ENCODE data around the gene FGF5. TPM values are rescaled to one million over a fixed set of nuclear protein-coding genes. Genes with fewer than 3 reads are reported as not detected.
A peak's percentile ranks its signal among the peaks of the same experiment; 100 is the strongest.

The FGF5 gene, protein sequence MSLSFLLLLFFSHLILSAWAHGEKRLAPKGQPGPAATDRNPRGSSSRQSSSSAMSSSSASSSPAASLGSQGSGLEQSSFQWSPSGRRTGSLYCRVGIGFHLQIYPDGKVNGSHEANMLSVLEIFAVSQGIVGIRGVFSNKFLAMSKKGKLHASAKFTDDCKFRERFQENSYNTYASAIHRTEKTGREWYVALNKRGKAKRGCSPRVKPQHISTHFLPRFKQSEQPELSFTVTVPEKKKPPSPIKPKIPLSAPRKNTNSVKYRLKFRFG
- total RNA-seq (under 1 TPM in 1 of 2 donors, not detected in 1; 0.15 TPM), polyA plus RNA-seq (not detected)
- long read RNA-seq, donor 1 = 0 reads
- long read RNA-seq, donor 2 = 0 reads

DNA sequence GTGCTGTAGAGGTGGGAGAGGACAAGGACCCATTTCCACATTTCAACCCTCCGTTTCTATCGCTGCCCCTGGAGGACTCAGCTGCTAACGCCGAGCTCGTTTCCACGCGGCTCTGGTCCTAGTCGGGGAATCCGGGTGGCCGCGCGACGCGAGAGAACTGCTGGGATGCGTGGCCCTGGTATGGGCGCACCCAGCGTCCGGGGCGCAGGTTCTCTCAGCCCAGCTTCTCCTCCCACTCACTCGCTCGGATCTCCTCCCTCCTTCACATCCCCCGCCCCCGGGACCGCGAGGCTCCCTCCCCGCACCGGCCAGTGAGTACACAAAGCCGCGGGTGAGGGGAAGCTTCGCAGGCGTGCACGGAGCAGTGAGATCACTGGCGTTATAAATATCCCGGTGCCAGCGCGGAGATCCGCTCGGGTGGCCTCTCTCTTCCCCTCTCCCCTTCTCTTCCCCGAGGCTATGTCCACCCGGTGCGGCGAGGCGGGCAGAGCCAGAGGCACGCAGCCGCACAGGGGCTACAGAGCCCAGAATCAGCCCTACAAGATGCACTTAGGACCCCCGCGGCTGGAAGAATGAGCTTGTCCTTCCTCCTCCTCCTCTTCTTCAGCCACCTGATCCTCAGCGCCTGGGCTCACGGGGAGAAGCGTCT lies at the start of gene FGF5:
Gene FGF5, plus strand, starts transcription at position 412 of the 649 bp plus-strand sequence. Its CDS starts 161 bp downstream, at position 573.
- peak; percentile 68 for ATAC-seq (ENCODE audit: low FRiP score)
- H3K4me1 ChIP-seq (ENCODE audit: control insufficient read depth in 1 of 2, insufficient read depth in 2 of 2, low read length in 2 of 2) = no peaks in the 10 kb centered on the region
- H3K9me3 ChIP-seq (ENCODE audit: control insufficient read depth, low read length) = peaks cover 2% of the 10 kb centered on the region
- peak within 1 kb of the TSS; percentile 12 to 59 for H3K4me3 ChIP-seq (ENCODE audit: low read length in 2 of 2)
- peak; percentile 55 to 82 for DNase-seq
- 0 to 1% methylated on average over 46 to 50 of the region's 50 CpGs for WGBS, 2 donors
- intact Hi-C loops (cut with DNase I) = no loop called here
- H3K36me3 ChIP-seq (ENCODE audit: control insufficient read depth in 1 of 2, insufficient read depth in 2 of 2, low read length in 1 of 2) = no peaks in the 10 kb centered on the region
- H3K27me3 ChIP-seq (ENCODE audit: control insufficient read depth in 1 of 2, insufficient read depth in 2 of 2, low read length in 1 of 2) = peaks cover 0 to 7% of the 10 kb centered on the region in 2 donors
- no peak within 1 kb of the TSS for H3K27ac ChIP-seq (ENCODE audit: low read depth in 1 of 2, low read length in 2 of 2)

DNA sequence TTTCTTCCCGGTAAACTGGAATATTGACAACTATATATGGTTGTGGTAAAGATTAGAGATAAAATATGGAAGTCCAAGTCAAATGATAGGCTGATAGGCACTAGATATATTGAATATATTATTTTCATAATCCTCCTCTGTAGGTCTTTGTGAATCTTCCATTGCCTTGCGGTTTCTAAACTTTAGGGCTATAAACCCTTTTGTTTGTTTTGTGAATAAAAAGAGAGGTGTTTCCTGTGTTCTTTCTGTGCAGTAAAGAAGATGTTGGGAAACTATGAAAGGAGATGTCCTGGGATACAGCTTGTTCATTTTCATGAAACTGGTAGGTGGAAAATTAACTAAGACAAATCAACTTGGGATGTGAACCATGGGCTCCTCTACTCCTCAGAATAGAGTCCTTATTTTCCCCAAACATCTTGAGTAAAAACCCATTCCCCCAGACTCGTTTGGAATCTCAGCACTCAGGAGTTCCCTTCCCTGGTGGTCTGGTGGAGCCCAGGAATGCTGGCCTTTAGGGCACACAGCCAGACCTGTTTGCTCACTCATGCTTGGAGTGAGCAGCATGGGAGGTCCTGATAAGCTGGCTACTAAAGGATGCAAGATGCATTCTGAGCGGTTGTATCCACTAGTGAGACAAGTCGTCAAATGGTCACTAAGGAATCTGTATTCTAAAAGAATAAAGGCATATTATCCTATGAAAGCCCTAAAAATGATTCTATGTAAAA lies 47.0 kb upstream of the FGF5 start:
- Histone ChIP-seq H3K36me3 (ENCODE audit: control insufficient read depth in 1 of 2, insufficient read depth in 2 of 2, low read length in 1 of 2) (no peaks in the 10 kb centered on the region), H3K4me3 (ENCODE audit: low read length in 2 of 2) (no peak overlapping the region), H3K4me1 (ENCODE audit: control insufficient read depth in 1 of 2, insufficient read depth in 2 of 2, low read length in 2 of 2) (no peaks in the 10 kb centered on the region), H3K27me3 (ENCODE audit: control insufficient read depth in 1 of 2, insufficient read depth in 2 of 2, low read length in 1 of 2) (no peaks in the 10 kb centered on the region), H3K27ac (ENCODE audit: low read depth in 1 of 2, low read length in 2 of 2) (no peak overlapping the region), H3K9me3 (ENCODE audit: control insufficient read depth, low read length) (no peaks in the 10 kb centered on the region)
- intact Hi-C loops (cut with DNase I) = loop anchor here (5.0 kb wide), 2 partner anchors 1177 to 1267 kb away; no protein-coding TSS in a partner anchor
- ATAC-seq (ENCODE audit: low FRiP score) = no peak
- whole genome bisulfite sequencing, 2 donors = 31 to 32% methylated on average over 5 of the region's 5 CpGs
- no peak for DNase-seq

DNA sequence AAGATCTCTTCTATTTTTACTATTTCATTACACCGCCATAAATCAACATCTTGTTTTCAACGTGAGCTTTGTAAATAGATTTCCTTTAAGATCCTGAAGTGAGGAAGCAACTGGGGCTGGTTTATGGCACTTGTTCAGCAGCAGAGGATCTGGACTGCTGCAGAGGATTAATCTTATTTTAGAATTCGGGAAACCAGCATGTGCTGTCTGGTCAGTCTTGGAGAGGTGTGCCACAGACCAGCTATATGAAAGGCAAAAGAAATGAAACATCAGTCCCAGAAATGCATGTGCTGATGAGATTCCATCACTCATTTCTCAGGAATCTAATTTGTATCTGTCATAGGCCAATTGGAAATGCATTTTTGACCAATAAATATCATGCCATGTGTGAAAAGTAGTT lies 45.8 kb upstream of the FGF5 start:
- no peaks in the 10 kb centered on the region for H3K36me3 ChIP-seq (ENCODE audit: control insufficient read depth in 1 of 2, insufficient read depth in 2 of 2, low read length in 1 of 2)
- no peak overlapping the region for H3K4me3 ChIP-seq (ENCODE audit: low read length in 2 of 2)
- no peaks in the 10 kb centered on the region for H3K4me1 ChIP-seq (ENCODE audit: control insufficient read depth in 1 of 2, insufficient read depth in 2 of 2, low read length in 2 of 2)
- DNase-seq (no peak), ATAC-seq (ENCODE audit: low FRiP score) (no peak)
- H3K27me3 ChIP-seq (ENCODE audit: control insufficient read depth in 1 of 2, insufficient read depth in 2 of 2, low read length in 1 of 2) = peaks cover 0 to 1% of the 10 kb centered on the region in 2 donors
- H3K27ac ChIP-seq (ENCODE audit: low read depth in 1 of 2, low read length in 2 of 2) = no peak overlapping the region
- 23% methylated on average over 3 of the region's 3 CpGs for WGBS, 2 donors
- intact Hi-C loops (cut with DNase I) = no loop called here
- H3K9me3 ChIP-seq (ENCODE audit: control insufficient read depth, low read length) = no peaks in the 10 kb centered on the region

DNA sequence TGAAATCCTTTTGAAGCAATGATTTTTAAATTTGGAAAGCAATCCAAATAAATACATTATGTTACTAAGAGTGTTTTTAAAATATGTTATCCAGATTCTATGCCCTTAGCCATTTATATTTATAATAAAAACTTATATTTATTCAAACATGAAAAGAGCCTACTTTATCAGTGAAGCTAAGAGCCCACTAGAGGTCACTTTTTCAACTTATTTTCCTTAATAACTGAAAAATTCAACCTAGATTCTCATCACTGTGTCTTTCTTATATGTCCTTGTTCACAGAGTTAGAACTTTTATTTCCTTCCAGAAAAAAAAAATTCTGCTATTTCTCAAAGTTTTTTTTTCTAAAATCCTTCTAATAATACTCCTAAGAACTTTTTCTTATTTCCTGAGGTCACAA lies 45.3 kb upstream of the FGF5 start:
- no peak overlapping the region for H3K4me3 ChIP-seq (ENCODE audit: low read length in 2 of 2)
- no peak for DNase-seq
- no peaks in the 10 kb centered on the region for H3K9me3 ChIP-seq (ENCODE audit: control insufficient read depth, low read length)
- ATAC-seq (ENCODE audit: low FRiP score) = no peak
- no peak overlapping the region for H3K27ac ChIP-seq (ENCODE audit: low read depth in 1 of 2, low read length in 2 of 2)
- intact Hi-C loops (cut with DNase I) = no loop called here
- H3K36me3 ChIP-seq (ENCODE audit: control insufficient read depth in 1 of 2, insufficient read depth in 2 of 2, low read length in 1 of 2) = no peaks in the 10 kb centered on the region
- H3K4me1 ChIP-seq (ENCODE audit: control insufficient read depth in 1 of 2, insufficient read depth in 2 of 2, low read length in 2 of 2) = no peaks in the 10 kb centered on the region
- H3K27me3 ChIP-seq (ENCODE audit: control insufficient read depth in 1 of 2, insufficient read depth in 2 of 2, low read length in 1 of 2) = peaks cover 0 to 1% of the 10 kb centered on the region in 2 donors

DNA sequence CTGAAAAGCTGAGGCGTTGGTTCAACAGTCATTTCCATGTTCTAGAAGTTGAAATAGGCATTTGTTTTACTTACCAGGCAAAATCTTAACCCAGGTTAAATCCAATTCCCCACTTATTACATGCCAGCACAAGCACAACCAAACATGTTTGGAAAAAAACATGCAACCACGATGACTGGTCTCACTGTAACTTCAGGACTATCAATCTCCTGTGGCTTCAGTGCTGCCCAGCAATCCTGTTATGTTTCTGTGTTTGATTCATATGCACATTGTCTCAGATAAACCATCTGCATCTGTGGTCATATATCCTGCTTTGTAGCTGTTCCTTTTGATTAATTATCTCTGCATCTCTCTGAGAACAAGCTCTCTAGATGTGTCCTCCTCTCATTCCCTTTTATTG lies 40.9 kb upstream of the FGF5 start:
- Histone ChIP-seq H3K27ac (ENCODE audit: low read depth in 1 of 2, low read length in 2 of 2) (no peak overlapping the region), H3K9me3 (ENCODE audit: control insufficient read depth, low read length) (no peaks in the 10 kb centered on the region), H3K4me1 (ENCODE audit: control insufficient read depth in 1 of 2, insufficient read depth in 2 of 2, low read length in 2 of 2) (no peaks in the 10 kb centered on the region), H3K36me3 (ENCODE audit: control insufficient read depth in 1 of 2, insufficient read depth in 2 of 2, low read length in 1 of 2) (no peaks in the 10 kb centered on the region), H3K4me3 (ENCODE audit: low read length in 2 of 2) (no peak overlapping the region), H3K27me3 (ENCODE audit: control insufficient read depth in 1 of 2, insufficient read depth in 2 of 2, low read length in 1 of 2) (peaks cover 0 to 2% of the 10 kb centered on the region in 2 donors)
- intact Hi-C loops (cut with DNase I) = no loop called here
- WGBS, 2 donors = 33 to 53% methylated on average over 2 of the region's 2 CpGs
- ATAC-seq (ENCODE audit: low FRiP score) = no peak
- no peak for DNase-seq

DNA sequence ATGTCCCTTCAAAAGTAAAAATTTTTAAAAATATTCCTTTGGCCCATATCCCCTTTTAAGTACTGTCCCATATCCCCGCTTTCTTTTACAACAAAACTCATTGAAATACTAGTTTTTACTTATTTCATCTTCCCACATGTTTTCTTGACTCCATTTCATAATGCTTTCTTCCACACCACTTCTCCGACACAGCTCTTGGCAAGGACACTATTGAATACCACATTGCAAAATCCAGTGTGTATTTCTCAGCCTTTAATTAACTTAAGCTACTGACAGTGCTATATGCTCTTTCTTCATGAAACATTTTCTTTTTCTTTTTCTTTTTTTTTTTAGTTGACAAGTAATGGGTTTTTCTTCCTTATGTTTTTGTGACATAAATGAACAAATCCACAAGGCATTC lies 40.4 kb upstream of the FGF5 start:
- ATAC-seq (ENCODE audit: low FRiP score) (no peak), DNase-seq (no peak)
- intact Hi-C loops (cut with DNase I) = no loop called here
- no peaks in the 10 kb centered on the region for H3K9me3 ChIP-seq (ENCODE audit: control insufficient read depth, low read length)
- no peaks in the 10 kb centered on the region for H3K4me1 ChIP-seq (ENCODE audit: control insufficient read depth in 1 of 2, insufficient read depth in 2 of 2, low read length in 2 of 2)
- WGBS, 2 donors = 44% methylated on average over 2 of the region's 2 CpGs
- H3K27ac ChIP-seq (ENCODE audit: low read depth in 1 of 2, low read length in 2 of 2) = no peak overlapping the region
- H3K27me3 ChIP-seq (ENCODE audit: control insufficient read depth in 1 of 2, insufficient read depth in 2 of 2, low read length in 1 of 2) = peaks cover 0 to 2% of the 10 kb centered on the region in 2 donors
- no peak overlapping the region for H3K4me3 ChIP-seq (ENCODE audit: low read length in 2 of 2)
- H3K36me3 ChIP-seq (ENCODE audit: control insufficient read depth in 1 of 2, insufficient read depth in 2 of 2, low read length in 1 of 2) = no peaks in the 10 kb centered on the region

DNA sequence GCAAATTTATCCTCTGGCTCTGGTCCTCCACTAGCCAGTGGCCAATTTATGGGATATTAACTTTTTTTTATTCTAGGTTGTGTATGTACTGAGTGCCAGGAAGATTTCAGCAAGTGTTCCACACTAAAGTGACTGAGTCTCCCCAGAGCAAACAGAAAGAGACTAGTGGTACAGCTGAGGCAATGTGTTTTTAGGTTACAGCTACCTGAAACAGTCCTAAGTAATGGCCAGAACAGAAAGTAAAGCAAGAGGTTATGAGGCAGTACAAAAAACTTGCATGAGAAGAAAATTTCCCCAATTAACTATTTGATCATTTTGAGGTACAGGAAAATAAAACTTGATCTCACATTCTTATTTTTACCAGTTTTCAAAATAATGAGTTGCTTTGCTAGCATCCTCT lies 38.0 kb upstream of the FGF5 start:
- Histone ChIP-seq H3K4me1 (ENCODE audit: control insufficient read depth in 1 of 2, insufficient read depth in 2 of 2, low read length in 2 of 2) (no peaks in the 10 kb centered on the region), H3K27me3 (ENCODE audit: control insufficient read depth in 1 of 2, insufficient read depth in 2 of 2, low read length in 1 of 2) (peaks cover 0 to 2% of the 10 kb centered on the region in 2 donors), H3K4me3 (ENCODE audit: low read length in 2 of 2) (no peak overlapping the region), H3K27ac (ENCODE audit: low read depth in 1 of 2, low read length in 2 of 2) (no peak overlapping the region), H3K9me3 (ENCODE audit: control insufficient read depth, low read length) (no peaks in the 10 kb centered on the region), H3K36me3 (ENCODE audit: control insufficient read depth in 1 of 2, insufficient read depth in 2 of 2, low read length in 1 of 2) (no peaks in the 10 kb centered on the region)
- intact Hi-C loops (cut with DNase I) = no loop called here
- ATAC-seq (ENCODE audit: low FRiP score) = no peak
- DNase-seq = no peak

DNA sequence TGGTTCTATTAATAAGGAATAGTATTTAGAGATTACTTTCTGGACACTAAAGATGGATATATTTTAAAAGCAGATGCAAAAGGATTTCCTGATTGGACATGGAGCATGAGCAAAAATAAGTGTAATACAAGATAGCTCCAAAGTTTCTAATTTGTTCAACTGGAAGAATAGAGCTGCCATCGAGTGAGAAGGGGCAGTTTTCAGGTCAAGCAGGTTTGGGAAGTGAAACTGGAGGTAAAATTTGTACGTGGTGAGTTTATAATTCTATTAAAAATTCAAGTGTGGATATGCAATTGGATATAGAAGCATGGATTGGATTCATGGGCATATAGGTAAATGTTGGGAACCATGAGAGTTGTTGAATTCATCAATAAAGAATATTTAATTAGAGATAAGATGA lies 37.3 kb upstream of the FGF5 start:
- no peak for ATAC-seq (ENCODE audit: low FRiP score)
- Histone ChIP-seq H3K27me3 (ENCODE audit: control insufficient read depth in 1 of 2, insufficient read depth in 2 of 2, low read length in 1 of 2) (peaks cover 0 to 2% of the 10 kb centered on the region in 2 donors), H3K9me3 (ENCODE audit: control insufficient read depth, low read length) (no peaks in the 10 kb centered on the region), H3K27ac (ENCODE audit: low read depth in 1 of 2, low read length in 2 of 2) (no peak overlapping the region), H3K4me3 (ENCODE audit: low read length in 2 of 2) (no peak overlapping the region), H3K4me1 (ENCODE audit: control insufficient read depth in 1 of 2, insufficient read depth in 2 of 2, low read length in 2 of 2) (no peaks in the 10 kb centered on the region), H3K36me3 (ENCODE audit: control insufficient read depth in 1 of 2, insufficient read depth in 2 of 2, low read length in 1 of 2) (no peaks in the 10 kb centered on the region)
- intact Hi-C loops (cut with DNase I) = no loop called here
- DNase-seq = no peak
- 54 to 56% methylated on average over 2 of the region's 2 CpGs for WGBS, 2 donors

All from aorta (tissue), 5 donors.